Fibroblast of skin of right biceps (primary cell): ENCODE data around the gene SETD1A.
"Not testable (repeated sequence)": the region's sequence is repeated elsewhere in the genome, so short reads cannot be mapped to it uniquely, and the experiment has no call there.

Source experiments
- DNase-seq: peaks from one replicate; pipeline ENCODE4 v3.0.0-alpha.2; 2013

The SETD1A gene

GRCh38 chr16:30930160-30930571 is 27.4 kb upstream of the SETD1A start:
- DNase-seq, result no peak

- DNase-seq, result no peak
Observed at GRCh38 chr16:30931068-30931650, 26.4 kb upstream of the SETD1A start.

- peak; percentile 31 for DNase-seq
Observed at GRCh38 chr16:30934827-30935557, 22.6 kb upstream of the SETD1A start.

- DNase-seq, result no peak
Observed at GRCh38 chr16:30937692-30938091, 19.9 kb upstream of the SETD1A start.

GRCh38 chr16:30939571-30939970 is 18.0 kb upstream of the SETD1A start:
- DNase-seq, result not testable (repeated sequence)

- peak; percentile 59 for DNase-seq
Observed at GRCh38 chr16:30941600-30942425, 15.7 kb upstream of the SETD1A start.

GRCh38 chr16:30942426-30942806 is 15.1 kb upstream of the SETD1A start:
- DNase-seq, result no peak

- no peak for DNase-seq
Observed at GRCh38 chr16:30944352-30944751, 13.2 kb upstream of the SETD1A start.

GRCh38 chr16:30946671-30947540 is 10.6 kb upstream of the SETD1A start:
- no peak for DNase-seq

GRCh38 chr16:30947541-30947858 is 10.1 kb upstream of the SETD1A start:
- no peak for DNase-seq

GRCh38 chr16:30947859-30948666 is 9.5 kb upstream of the SETD1A start:
- DNase-seq, result peak; percentile 97

- peak; percentile 53 for DNase-seq
Observed at GRCh38 chr16:30948667-30949649, 8.6 kb upstream of the SETD1A start, which contains the start of gene ORAI3. Gene ORAI3 (plus strand): TSS chr16:30949068. CDS start chr16:30949290, 222 bp downstream.

GRCh38 chr16:30949650-30950515 is 7.7 kb upstream of the SETD1A start:
- peak; percentile 32 for DNase-seq

- no peak for DNase-seq
Observed at GRCh38 chr16:30950516-30951065, 7.0 kb upstream of the SETD1A start.

- no peak for DNase-seq
Observed at GRCh38 chr16:30951193-30951592, 6.4 kb upstream of the SETD1A start.

- DNase-seq, result no peak
Observed at GRCh38 chr16:30951750-30952149, 5.8 kb upstream of the SETD1A start.

GRCh38 chr16:30953111-30953510 is 4.4 kb upstream of the SETD1A start:
- no peak for DNase-seq

- DNase-seq, result peak; percentile 73
Observed at GRCh38 chr16:30953511-30954124, 3.9 kb upstream of the SETD1A start.

- DNase-seq, result no peak
Observed at GRCh38 chr16:30954993-30955392, 2.6 kb upstream of the SETD1A start.
